MM.1S (cell line): ENCODE results near the gene PDGFRB.

Experiments used
- EZH2 ChIP-seq: fragments of 300-600 bp; sonication (generic); optimal IDR thresholded peaks from 2 replicates; pipeline ENCODE3; 2017; ENCODE audit warnings: low read depth, mild to moderate bottlenecking, antibody characterized with exemption, low read length, mixed read lengths
- TF ChIP-seq, protein P1 (sequence below): fragments of 300-600 bp; sonication (generic); IDR thresholded peaks from 2 replicates; pipeline ENCODE4 v1.5.1; 2016; ENCODE audit warnings: antibody characterized with exemption, low read length, mixed read lengths

- TF ChIP-seq, protein P1, sequence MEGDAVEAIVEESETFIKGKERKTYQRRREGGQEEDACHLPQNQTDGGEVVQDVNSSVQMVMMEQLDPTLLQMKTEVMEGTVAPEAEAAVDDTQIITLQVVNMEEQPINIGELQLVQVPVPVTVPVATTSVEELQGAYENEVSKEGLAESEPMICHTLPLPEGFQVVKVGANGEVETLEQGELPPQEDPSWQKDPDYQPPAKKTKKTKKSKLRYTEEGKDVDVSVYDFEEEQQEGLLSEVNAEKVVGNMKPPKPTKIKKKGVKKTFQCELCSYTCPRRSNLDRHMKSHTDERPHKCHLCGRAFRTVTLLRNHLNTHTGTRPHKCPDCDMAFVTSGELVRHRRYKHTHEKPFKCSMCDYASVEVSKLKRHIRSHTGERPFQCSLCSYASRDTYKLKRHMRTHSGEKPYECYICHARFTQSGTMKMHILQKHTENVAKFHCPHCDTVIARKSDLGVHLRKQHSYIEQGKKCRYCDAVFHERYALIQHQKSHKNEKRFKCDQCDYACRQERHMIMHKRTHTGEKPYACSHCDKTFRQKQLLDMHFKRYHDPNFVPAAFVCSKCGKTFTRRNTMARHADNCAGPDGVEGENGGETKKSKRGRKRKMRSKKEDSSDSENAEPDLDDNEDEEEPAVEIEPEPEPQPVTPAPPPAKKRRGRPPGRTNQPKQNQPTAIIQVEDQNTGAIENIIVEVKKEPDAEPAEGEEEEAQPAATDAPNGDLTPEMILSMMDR, result no peak
- TF ChIP-seq EZH2, result no peak
Observed at GRCh38 chr5:150142185-150142958, 13.3 kb downstream of the PDGFRB start.
